Activated T-cell treated with anti-CD3 and anti-CD28 coated beads, Interleukin-2, amount 50 U/mL, for 4 hours (primary cell): ENCODE measurements around the gene CDC14A. TPM values are rescaled to one million over a fixed set of nuclear protein-coding genes. Genes with fewer than 3 reads are reported as not detected.
"Not testable (repeated sequence)": the region's sequence is repeated elsewhere in the genome, so short reads cannot be mapped to it uniquely, and the experiment has no call there.

Source experiments
- ATAC-seq, 2 donors: fragments of 200-7000 bp; cut with Tn5 transposase; one replicate each; pipeline ENCODE4 v1.10.0; 2021
- DNase-seq: peaks from one replicate; pipeline ENCODE4 v3.0.0-alpha.2; 2020
- H3K27me3 Mint-ChIP-seq: one replicate; pipeline ENCODE4 v1.8.0; 2021; ENCODE audit warnings: low read depth, mixed read lengths
- H3K36me3 Mint-ChIP-seq: one replicate; pipeline ENCODE4 v1.8.0; 2022; ENCODE audit warnings: mixed read lengths; ENCODE audit not compliant: insufficient read depth
- H3K4me1 Mint-ChIP-seq: one replicate; pipeline ENCODE4 v1.8.0; 2021; ENCODE audit warnings: low read depth, mixed read lengths
- H3K4me3 Mint-ChIP-seq: one replicate; pipeline ENCODE4 v1.8.0; 2021; ENCODE audit warnings: mild to moderate bottlenecking, moderate library complexity, mixed read lengths
- H3K9me3 Mint-ChIP-seq: one replicate; pipeline ENCODE4 v1.8.0; 2021; ENCODE audit warnings: mixed read lengths
- total RNA-seq, 3 donors: library from RNA; stranded (reverse); gene quantifications; one replicate each; pipeline ENCODE4 v1.2.1, GENCODE V29; 2021

The CDC14A gene
- total RNA-seq, 3 donors from 2014 or later: 9.5 to 12.8 (median 12.5) TPM

- H3K36me3 Mint-ChIP-seq: peaks cover 25% of the 10 kb centered on the region
- no peaks in the 10 kb centered on the region for H3K9me3 Mint-ChIP-seq
- no peak for DNase-seq
- H3K4me3 Mint-ChIP-seq: no peak overlapping the region
- peaks cover 79% of the 10 kb centered on the region for H3K4me1 Mint-ChIP-seq
- H3K27me3 Mint-ChIP-seq: no peaks in the 10 kb centered on the region
- ATAC-seq: no peak
Observed at GRCh38 chr1:100363831-100364230, 11.5 kb downstream of the CDC14A start.

DNA sequence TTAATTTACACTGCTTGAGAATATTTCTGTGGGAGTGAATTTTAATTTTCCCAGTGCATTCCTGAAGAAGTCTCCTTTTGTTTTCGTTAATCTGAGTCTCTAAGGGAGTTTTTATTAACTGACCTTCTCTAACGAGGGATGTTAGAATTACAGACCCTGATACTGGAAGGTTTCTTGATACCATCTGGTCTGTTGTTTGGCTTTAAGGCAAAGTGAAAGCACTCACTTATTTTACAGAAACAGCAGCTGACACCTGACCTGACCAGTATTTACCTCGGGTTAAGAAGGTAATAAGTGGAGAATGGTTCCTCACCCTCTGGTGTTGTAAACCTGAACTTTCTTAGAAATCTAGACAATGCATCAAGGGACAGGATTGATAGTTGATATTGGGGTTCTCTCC is 12.4 kb downstream of the CDC14A start:
- H3K36me3 Mint-ChIP-seq: peaks cover 30% of the 10 kb centered on the region
- DNase-seq: no peak
- H3K9me3 Mint-ChIP-seq: peaks cover 4% of the 10 kb centered on the region
- H3K27me3 Mint-ChIP-seq: no peaks in the 10 kb centered on the region
- peak overlapping the region; percentile 1 for H3K4me3 Mint-ChIP-seq
- ATAC-seq: no peak
- peaks cover 74% of the 10 kb centered on the region for H3K4me1 Mint-ChIP-seq

DNA sequence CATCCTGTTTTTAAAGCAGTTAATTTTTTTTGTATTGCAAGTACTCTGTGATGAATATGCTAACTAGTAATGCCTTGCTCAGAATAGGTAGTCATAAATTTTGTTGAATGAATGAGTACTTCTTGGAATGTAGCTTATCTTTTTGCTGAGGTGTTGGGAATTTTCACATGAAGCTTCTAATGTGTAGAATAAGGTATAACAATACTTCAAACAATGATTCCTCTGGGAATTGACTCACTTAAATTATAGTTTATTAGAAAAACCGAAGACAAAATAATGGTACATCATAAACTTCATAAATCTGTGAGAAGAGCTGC is 13.9 kb downstream of the CDC14A start:
- peaks cover 75% of the 10 kb centered on the region for H3K4me1 Mint-ChIP-seq
- peaks cover 4% of the 10 kb centered on the region for H3K9me3 Mint-ChIP-seq
- ATAC-seq (peak in 1 of 2 donors; percentile 24), DNase-seq (no peak)
- no peaks in the 10 kb centered on the region for H3K27me3 Mint-ChIP-seq
- H3K4me3 Mint-ChIP-seq: no peak overlapping the region
- H3K36me3 Mint-ChIP-seq: peaks cover 38% of the 10 kb centered on the region

DNA sequence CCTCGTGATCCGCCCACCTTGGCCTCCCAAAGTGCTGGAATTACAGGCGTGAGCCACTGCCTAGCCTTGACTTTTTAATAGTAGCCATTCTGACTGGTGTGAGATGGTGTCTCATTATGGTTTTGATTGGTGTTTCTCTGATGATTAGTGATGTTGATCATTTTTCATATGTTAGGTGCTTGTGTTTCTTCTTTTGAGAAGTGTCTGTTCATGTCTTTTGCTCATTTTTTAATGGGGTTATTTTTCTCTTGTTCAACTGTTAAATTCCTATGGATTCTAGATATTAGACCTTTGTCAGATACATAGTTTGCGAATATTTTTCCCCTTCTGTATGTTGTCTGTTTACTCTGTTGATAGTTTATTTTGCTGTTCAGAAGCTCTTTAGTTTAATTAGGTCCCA is 17.0 kb downstream of the CDC14A start:
- H3K27me3 Mint-ChIP-seq, DNase-seq, H3K4me3 Mint-ChIP-seq, H3K9me3 Mint-ChIP-seq, ATAC-seq: not testable (repeated sequence)
- Mint-ChIP-seq H3K4me1 (peaks cover 76% of the 10 kb centered on the region), H3K36me3 (peaks cover 36% of the 10 kb centered on the region)

DNA sequence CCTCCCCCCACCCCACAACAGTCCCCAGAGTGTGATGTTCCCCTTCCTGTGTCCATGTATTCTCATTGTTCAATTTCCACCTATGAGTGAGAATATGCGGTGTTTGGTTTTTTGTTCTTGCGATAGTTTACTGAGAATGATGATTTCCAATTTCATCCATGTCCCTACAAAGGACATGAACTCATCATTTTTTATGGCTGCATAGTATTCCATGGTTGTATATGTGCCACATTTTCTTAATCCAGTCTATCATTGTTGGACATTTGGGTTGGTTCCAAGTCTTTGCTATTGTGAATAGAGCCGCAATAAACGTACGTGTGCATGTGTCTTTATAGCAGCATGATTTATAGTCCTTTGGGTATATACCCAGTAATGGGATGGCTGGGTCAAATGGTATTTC is 21.6 kb downstream of the CDC14A start:
- H3K27me3 Mint-ChIP-seq, ATAC-seq, DNase-seq, H3K4me3 Mint-ChIP-seq: not testable (repeated sequence)
- H3K9me3 Mint-ChIP-seq: peaks cover 11% of the 10 kb centered on the region
- H3K4me1 Mint-ChIP-seq: peaks cover 77% of the 10 kb centered on the region
- peaks cover 40% of the 10 kb centered on the region for H3K36me3 Mint-ChIP-seq

DNA sequence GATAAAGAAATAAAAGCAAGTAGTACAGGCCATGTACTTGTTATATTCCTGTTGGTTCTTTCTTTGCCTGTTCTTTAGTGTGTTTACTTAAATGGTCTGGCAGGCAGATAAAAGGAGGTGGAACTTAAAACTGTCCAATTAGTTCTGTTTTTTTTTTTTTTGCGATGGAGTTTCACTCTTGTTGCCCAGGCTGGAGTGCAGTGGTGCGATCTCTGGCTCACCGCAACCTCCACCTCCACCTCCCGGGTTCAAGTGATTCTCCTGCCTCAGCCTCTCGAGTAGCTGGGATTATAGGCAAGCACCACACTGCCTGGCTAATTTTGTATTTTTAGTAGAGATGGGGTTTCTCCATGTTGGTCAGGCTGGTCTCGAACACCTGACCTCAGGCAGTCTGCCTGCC is 24.6 kb downstream of the CDC14A start:
- H3K4me3 Mint-ChIP-seq, ATAC-seq: not testable (repeated sequence)

GRCh38 chr1:100377590-100378361 is 25.5 kb downstream of the CDC14A start:
- peaks cover 43% of the 10 kb centered on the region for H3K36me3 Mint-ChIP-seq
- H3K9me3 Mint-ChIP-seq: peaks cover 7% of the 10 kb centered on the region
- DNase-seq: no peak
- H3K27me3 Mint-ChIP-seq: no peaks in the 10 kb centered on the region
- no peak overlapping the region for H3K4me3 Mint-ChIP-seq
- ATAC-seq: peak; percentile 88 to 90
- H3K4me1 Mint-ChIP-seq: peaks cover 78% of the 10 kb centered on the region

More for the DNA sequence above, 24.6 kb downstream of the CDC14A start:
- not testable (repeated sequence) for H3K9me3 Mint-ChIP-seq, H3K27me3 Mint-ChIP-seq, DNase-seq
- Mint-ChIP-seq H3K4me1 (peaks cover 81% of the 10 kb centered on the region), H3K36me3 (peaks cover 45% of the 10 kb centered on the region)

- Mint-ChIP-seq H3K27me3 (no peaks in the 10 kb centered on the region), H3K9me3 (peaks cover 7% of the 10 kb centered on the region), H3K36me3 (peaks cover 44% of the 10 kb centered on the region), H3K4me3 (no peak overlapping the region), H3K4me1 (peaks cover 83% of the 10 kb centered on the region)
- ATAC-seq (no peak), DNase-seq (no peak)
Observed at GRCh38 chr1:100378956-100379355, 26.6 kb downstream of the CDC14A start.

DNA sequence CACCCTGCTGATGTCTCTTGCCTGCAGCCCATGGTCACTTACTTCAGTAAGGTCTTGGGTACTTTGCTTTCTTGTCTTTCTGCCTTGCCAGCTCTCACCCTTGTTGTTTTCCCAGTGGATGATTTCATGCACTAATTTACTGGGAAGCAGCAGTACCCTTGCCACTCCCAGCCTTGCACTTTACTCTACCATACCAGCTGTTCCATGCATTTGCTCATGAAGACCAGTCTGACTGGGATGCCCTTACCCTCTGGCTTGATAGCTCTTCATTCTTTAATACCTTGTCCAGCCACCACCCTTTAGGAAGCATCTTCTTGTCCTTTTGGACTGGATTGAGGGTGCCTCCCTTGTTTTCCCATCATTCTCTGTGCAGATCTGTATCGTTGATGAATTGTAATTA is 28.3 kb downstream of the CDC14A start:
- no peak for DNase-seq
- H3K36me3 Mint-ChIP-seq: peaks cover 35% of the 10 kb centered on the region
- no peak for ATAC-seq
- no peak overlapping the region for H3K4me3 Mint-ChIP-seq
- H3K9me3 Mint-ChIP-seq: no peaks in the 10 kb centered on the region
- no peaks in the 10 kb centered on the region for H3K27me3 Mint-ChIP-seq
- peaks cover 86% of the 10 kb centered on the region for H3K4me1 Mint-ChIP-seq

DNA sequence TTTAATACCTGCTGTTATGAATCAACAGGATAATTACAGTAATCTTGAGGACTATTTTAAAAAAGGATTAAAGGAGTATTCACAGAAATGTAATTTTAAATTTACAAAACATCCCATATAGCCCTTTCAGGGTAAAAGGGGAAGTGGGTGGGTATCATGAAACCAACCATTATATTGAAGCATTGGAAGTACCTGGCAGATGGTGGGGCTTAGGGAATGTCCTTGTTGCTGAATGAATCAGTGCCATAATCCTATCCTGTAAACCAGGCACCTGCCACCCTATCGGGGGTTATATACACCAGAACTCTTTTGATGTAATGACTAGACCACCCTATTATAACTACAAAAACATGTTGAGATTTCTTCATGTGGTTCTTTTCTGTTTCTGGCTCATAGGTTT is 30.4 kb downstream of the CDC14A start:
- Mint-ChIP-seq H3K4me3 (no peak overlapping the region), H3K36me3 (peaks cover 29% of the 10 kb centered on the region), H3K27me3 (no peaks in the 10 kb centered on the region), H3K4me1 (peaks cover 85% of the 10 kb centered on the region), H3K9me3 (no peaks in the 10 kb centered on the region)
- DNase-seq (no peak), ATAC-seq (no peak)

GRCh38 chr1:100383743-100384405 is 31.6 kb downstream of the CDC14A start:
- Mint-ChIP-seq H3K4me3 (no peak overlapping the region), H3K4me1 (peaks cover 84% of the 10 kb centered on the region)

GRCh38 chr1:100387209-100387608 is 34.9 kb downstream of the CDC14A start:
- Mint-ChIP-seq H3K27me3 (no peaks in the 10 kb centered on the region), H3K4me1 (peaks cover 85% of the 10 kb centered on the region), H3K36me3 (peaks cover 14% of the 10 kb centered on the region), H3K4me3 (peak overlapping the region; percentile 69), H3K9me3 (no peaks in the 10 kb centered on the region)
- DNase-seq (no peak), ATAC-seq (no peak)

More at GRCh38 chr1:100383743-100384405, 31.6 kb downstream of the CDC14A start:
- Mint-ChIP-seq H3K9me3 (no peaks in the 10 kb centered on the region), H3K27me3 (no peaks in the 10 kb centered on the region), H3K36me3 (peaks cover 26% of the 10 kb centered on the region)
- ATAC-seq: no peak
- no peak for DNase-seq

DNA sequence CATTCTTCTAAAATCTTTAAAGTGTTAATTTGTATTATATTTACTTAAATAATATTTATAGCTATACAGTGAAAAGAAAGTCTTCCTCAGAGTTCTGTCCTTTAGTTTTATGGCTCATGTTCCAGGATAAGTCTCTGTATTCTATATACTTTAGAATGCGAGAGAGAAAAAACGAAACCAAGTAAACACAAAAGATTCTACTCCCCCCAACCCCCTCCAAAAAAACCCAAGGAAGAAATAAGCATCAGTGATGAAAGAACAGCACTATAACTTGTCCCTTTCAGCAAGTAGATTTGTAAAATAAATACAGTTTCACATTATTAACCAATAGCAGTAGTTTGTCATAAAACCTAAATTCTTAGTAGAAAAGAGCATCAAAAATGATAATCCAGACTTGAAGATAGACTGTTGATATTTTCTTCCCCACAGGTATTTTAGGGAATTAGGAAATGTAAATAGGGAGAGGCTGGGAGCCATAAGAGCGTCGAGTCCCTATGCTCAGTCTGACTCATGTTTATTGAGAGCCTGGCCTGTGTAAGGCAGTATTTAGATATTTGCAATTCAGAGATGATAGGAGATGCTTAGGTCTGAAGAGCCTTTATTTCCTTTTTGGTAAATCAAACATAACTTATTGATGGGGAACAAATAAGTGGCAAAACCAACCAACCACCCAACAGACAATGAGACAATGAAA is 35.5 kb downstream of the CDC14A start:
- H3K36me3 Mint-ChIP-seq: peaks cover 16% of the 10 kb centered on the region
- peak in 1 of 2 donors; percentile 42 for ATAC-seq
- DNase-seq: no peak
- no peaks in the 10 kb centered on the region for H3K27me3 Mint-ChIP-seq
- no peaks in the 10 kb centered on the region for H3K9me3 Mint-ChIP-seq
- peaks cover 85% of the 10 kb centered on the region for H3K4me1 Mint-ChIP-seq
- peak overlapping the region; percentile 77 for H3K4me3 Mint-ChIP-seq

- H3K36me3 Mint-ChIP-seq: peaks cover 26% of the 10 kb centered on the region
- peaks cover 83% of the 10 kb centered on the region for H3K4me1 Mint-ChIP-seq
- no peaks in the 10 kb centered on the region for H3K27me3 Mint-ChIP-seq
- no peak for ATAC-seq
- H3K4me3 Mint-ChIP-seq: no peak overlapping the region
- no peaks in the 10 kb centered on the region for H3K9me3 Mint-ChIP-seq
- no peak for DNase-seq
Observed at GRCh38 chr1:100390531-100390930, 38.2 kb downstream of the CDC14A start.
